ENCODE data around the gene LMAN2L. TPM values are rescaled to one million over a fixed set of nuclear protein-coding genes. Genes with fewer than 3 reads are reported as not detected.
"Not testable (repeated sequence)": the region's sequence is repeated elsewhere in the genome, so short reads cannot be mapped to it uniquely, and the experiment has no call there.

The LMAN2L gene
- total RNA-seq, 2 donors from 2014 or later, result 14.6 to 16.3 TPM

DNA sequence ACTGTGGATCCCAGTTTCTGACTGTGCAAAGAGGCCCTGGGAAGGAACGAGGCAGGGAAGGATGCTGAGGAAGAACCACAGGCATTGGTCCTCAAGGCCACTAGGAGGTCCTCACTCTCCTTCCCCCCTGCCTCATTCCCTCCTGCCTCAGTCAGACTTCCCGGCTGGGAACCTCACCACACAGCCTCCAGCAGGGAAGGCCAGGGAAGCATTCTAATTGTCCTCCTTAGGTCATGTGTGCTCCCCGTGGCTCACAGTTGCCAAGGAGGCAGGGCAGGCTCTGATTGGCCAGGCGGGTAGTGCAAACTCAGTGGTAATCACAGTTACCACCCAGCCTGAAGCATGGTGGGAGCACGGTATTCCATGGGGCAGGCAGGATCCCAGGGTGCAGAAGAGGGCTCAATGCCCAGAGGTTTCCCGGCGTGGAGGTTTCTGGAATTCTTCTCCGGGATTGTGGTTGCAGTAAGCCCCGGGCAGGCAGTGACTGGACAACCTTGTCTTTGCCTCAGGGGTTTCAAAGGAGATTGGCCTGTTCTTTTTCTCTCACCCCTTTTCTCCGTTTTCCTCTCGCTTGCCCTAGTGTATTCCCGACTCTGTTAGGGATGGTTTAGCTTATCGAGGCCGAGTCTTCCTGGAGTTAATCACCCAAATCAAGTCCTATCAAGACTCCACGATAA is 70.2 kb downstream of the LMAN2L start:
- ATAC-seq, result no peak
- DNase-seq, result peak in 1 of 2 donors; percentile 8

GRCh38 chr2:96668771-96669170 is 71.1 kb downstream of the LMAN2L start:
- DNase-seq (no peak), ATAC-seq (no peak)
- intact Hi-C loops (cut with DNase I, micrococcal nuclease), result no loop called here

More for the DNA sequence above, 70.2 kb downstream of the LMAN2L start:
- intact Hi-C loops (cut with DNase I, micrococcal nuclease), result no loop called here

DNA sequence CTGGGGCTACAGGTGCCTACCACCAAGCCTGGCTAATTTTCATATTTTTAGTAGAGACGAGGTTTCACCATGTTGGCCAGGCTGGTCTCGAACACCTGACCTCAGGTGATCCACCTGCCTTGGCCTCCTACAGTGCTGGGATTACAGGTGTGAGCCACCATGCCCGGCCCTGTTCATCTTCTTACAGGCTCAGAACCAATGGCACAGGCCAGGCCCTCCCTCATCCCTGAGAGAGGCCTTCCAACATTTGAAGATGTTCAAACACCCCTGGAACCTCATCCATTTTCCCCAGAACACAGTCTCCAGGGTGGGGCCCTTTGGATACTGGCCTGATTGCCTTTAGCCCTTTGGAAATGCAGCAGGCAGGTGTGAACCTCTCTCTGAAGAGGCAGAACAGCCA is 74.1 kb downstream of the LMAN2L start:
- intact Hi-C loops (cut with DNase I, micrococcal nuclease); DNase-seq; ATAC-seq: not testable (repeated sequence)

DNA sequence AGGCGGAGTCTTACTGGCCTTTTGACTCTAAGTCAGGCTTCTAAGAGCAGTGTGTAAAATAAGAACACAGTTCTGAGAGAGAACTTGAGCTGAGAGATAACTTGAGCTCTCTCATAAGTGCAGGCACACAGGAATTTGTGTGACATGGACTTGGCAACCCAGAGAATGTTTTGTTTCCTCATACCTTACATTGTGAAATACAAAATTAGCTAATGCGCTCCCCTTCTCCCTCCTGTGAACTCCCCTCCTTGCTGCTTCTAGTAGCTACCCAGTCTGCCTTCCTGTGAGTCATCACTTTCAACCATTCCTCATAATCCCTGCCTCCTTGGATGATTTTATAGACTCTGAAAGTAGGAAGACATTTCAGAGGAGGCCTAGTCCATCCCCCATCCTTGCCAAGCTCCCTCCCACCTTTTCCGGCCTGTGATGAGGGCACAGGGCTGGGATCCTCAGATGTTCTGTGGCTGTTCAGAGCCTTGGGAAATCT is 74.7 kb downstream of the LMAN2L start:
- ATAC-seq (no peak), DNase-seq (no peak)
- intact Hi-C loops (cut with DNase I, micrococcal nuclease), result no loop called here

GRCh38 chr2:96664366-96664925 is 75.4 kb downstream of the LMAN2L start:
- DNase-seq (no peak), ATAC-seq (no peak)

GRCh38 chr2:96663829-96664228 is 76.0 kb downstream of the LMAN2L start:
- intact Hi-C loops (cut with DNase I, micrococcal nuclease), result no loop called here
- ATAC-seq (no peak), DNase-seq (no peak)

More at GRCh38 chr2:96664366-96664925, 75.4 kb downstream of the LMAN2L start:
- intact Hi-C loops (cut with DNase I, micrococcal nuclease), result no loop called here

DNA sequence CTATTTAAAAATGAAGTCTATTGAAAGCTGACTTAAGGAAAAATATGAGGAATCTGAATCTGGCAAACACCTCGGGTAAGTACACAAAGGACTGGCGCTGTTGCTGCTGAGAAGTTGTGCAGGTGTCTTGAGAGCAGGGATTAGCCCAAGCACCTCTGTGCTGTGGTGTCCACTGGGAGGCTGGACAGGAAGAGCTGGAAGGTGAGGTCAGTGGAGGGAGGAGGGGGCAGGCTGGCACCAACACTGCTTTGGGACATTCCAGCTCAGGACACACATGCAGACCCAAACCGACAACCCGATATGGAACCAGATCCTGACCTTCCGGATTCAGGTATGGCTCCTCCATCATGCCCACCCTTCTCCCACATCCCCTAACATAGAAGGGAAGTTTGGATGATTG is 76.7 kb downstream of the LMAN2L start:
- intact Hi-C loops (cut with DNase I, micrococcal nuclease), result no loop called here
- ATAC-seq (no peak), DNase-seq (no peak)

GRCh38 chr2:96662360-96662759 is 77.5 kb downstream of the LMAN2L start:
- intact Hi-C loops (cut with DNase I, micrococcal nuclease), result no loop called here
- no peak for DNase-seq
- ATAC-seq, result no peak

- intact Hi-C loops (cut with DNase I, micrococcal nuclease), result no loop called here
These were observed 78.5 kb downstream of the LMAN2L start for GRCh38 chr2:96661324-96661723.

GRCh38 chr2:96656540-96656939 is 83.3 kb downstream of the LMAN2L start:
- ATAC-seq, result no peak
- no peak for DNase-seq
- intact Hi-C loops (cut with DNase I, micrococcal nuclease), result no loop called here

More at GRCh38 chr2:96661324-96661723, 78.5 kb downstream of the LMAN2L start:
- DNase-seq (no peak), ATAC-seq (no peak)

Other genes starting within 250 kb of the LMAN2L start
- gene NEURL3, start 234.7 kb downstream of the LMAN2L start, total RNA-seq, result 1 to 10 TPM in 1 of 2 donors, under 1 TPM in 1; 0.58 to 3.3 TPM
- gene ARID5A, start 203.3 kb downstream of the LMAN2L start, total RNA-seq, result 10 to 100 TPM in 1 of 2 donors, 1 to 10 TPM in 1; 5.6 to 13.7 TPM
- gene KANSL3, start 101.8 kb downstream of the LMAN2L start, total RNA-seq, result 10 to 100 TPM; 39.3 to 40.7 TPM
- gene FER1L5, start 97.3 kb downstream of the LMAN2L start, total RNA-seq, result under 1 TPM in 1 of 2 donors, not detected in 1; 0.08 TPM
- 100 to 1,000 TPM in 1 of 2 donors, 10 to 100 TPM in 1; 98.5 to 142 TPM for gene CNNM4, start 20.8 kb upstream of the LMAN2L start, total RNA-seq
- 10 to 100 TPM; 25.4 to 25.8 TPM for gene CNNM3, start 76.2 kb upstream of the LMAN2L start, total RNA-seq
- 1 to 10 TPM; 3.7 to 4.3 TPM for gene ANKRD23, start 104.0 kb upstream of the LMAN2L start, total RNA-seq
- 10 to 100 TPM in 1 of 2 donors, 1 to 10 TPM in 1; 9.5 to 11.7 TPM for gene ANKRD39, start 118.0 kb upstream of the LMAN2L start, total RNA-seq
- 10 to 100 TPM; 13.2 to 17.5 TPM for gene SEMA4C, start 130.0 kb upstream of the LMAN2L start, total RNA-seq
- under 1 TPM; 0.22 to 0.34 TPM for gene FAM178B, start 246.5 kb upstream of the LMAN2L start, total RNA-seq

Measured in left colon (tissue), 2 donors.